Large intestine (tissue), 1 donor: ENCODE measurements around the gene VEZT. TPM values are rescaled to one million over a fixed set of nuclear protein-coding genes. Genes with fewer than 3 reads are reported as not detected.

Experiments
- polyA plus RNA-seq: library from polyadenylated mRNA; unstranded; fragments of 120-200 nt; gene quantifications from one replicate; pipeline ENCODE4 v1.2.1, GENCODE V29; 2013

The VEZT gene
- polyA plus RNA-seq, 1 donor, result 61.2 TPM

Other genes starting within 250 kb of the VEZT start
- gene NDUFA12, start 214.1 kb upstream of the VEZT start, polyA plus RNA-seq, result 106 TPM
- gene NR2C1, start 144.2 kb upstream of the VEZT start, polyA plus RNA-seq, result 44.4 TPM
- 12.3 TPM for gene FGD6, start 340 bp upstream of the VEZT start, polyA plus RNA-seq